Gastroesophageal sphincter (tissue), 3 donors: Measurements from ENCODE around the gene DCAKD.

Experiments used
- EP300 ChIP-seq: sonication (generic); formaldehyde crosslinking; IDR thresholded peaks from one replicate; pipeline ENCODE4 v1.6.1; 2017; ENCODE audit warnings: antibody characterized with exemption, mild to moderate bottlenecking
- POLR2A ChIP-seq, 2 donors: fragments of 450-650 bp; IDR thresholded peaks; one replicate each; pipeline ENCODE4 v1.6.1; 2017; ENCODE audit warnings: antibody characterized with exemption in 2 of 2, mild to moderate bottlenecking in 2 of 2, moderate library complexity in 1 of 2
- POLR2AphosphoS5 ChIP-seq: sonication (generic); formaldehyde crosslinking; IDR thresholded peaks from one replicate; pipeline ENCODE4 v1.6.1; 2017; ENCODE audit warnings: antibody characterized with exemption
- TF ChIP-seq, protein P1 (sequence below), 4 experiments: fragments of 200-600 bp in 2 of 4; fragments of 450-650 bp in 2 of 4; sonication (generic) in 1 of 4; IDR thresholded peaks; one replicate each; pipeline ENCODE4 v1.5.1; 2017 to 2019; ENCODE audit warnings: antibody characterized with exemption in 4 of 4, mild to moderate bottlenecking in 2 of 4, moderate library complexity in 2 of 4

DNA sequence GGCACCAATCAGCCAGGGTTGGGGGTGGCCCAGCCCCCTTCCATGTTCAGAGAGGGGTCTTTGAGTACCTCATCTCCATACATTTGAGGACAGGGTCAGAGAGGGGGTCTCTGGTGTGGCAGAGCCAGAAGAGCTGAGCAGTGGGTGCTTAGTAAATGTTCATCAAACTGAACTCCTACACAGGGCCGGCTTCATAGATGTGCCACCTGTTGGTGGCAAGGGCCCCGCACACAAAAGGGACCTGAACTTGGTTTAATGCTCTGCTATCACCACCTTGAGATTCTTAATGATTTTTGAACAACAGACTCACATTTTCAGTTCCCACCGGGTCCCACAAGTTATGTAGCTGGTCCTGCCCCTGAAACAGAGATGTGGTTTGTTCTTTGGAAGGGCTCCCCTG, 74.4 kb downstream of the DCAKD start:
- TF ChIP-seq POLR2AphosphoS5 (no peak), EP300 (no peak), POLR2A (IDR thresholded peaks at IDR 0.05) (no peak)
- TF ChIP-seq, protein P1, sequence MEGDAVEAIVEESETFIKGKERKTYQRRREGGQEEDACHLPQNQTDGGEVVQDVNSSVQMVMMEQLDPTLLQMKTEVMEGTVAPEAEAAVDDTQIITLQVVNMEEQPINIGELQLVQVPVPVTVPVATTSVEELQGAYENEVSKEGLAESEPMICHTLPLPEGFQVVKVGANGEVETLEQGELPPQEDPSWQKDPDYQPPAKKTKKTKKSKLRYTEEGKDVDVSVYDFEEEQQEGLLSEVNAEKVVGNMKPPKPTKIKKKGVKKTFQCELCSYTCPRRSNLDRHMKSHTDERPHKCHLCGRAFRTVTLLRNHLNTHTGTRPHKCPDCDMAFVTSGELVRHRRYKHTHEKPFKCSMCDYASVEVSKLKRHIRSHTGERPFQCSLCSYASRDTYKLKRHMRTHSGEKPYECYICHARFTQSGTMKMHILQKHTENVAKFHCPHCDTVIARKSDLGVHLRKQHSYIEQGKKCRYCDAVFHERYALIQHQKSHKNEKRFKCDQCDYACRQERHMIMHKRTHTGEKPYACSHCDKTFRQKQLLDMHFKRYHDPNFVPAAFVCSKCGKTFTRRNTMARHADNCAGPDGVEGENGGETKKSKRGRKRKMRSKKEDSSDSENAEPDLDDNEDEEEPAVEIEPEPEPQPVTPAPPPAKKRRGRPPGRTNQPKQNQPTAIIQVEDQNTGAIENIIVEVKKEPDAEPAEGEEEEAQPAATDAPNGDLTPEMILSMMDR (IDR thresholded peaks at IDR 0.05), result no peak
